GM19238 (cell line): ENCODE data around the gene C20orf202.

ENCODE experiments used
- DNase-seq: peaks from one replicate; pipeline ENCODE4 v3.0.0; 2011; ENCODE audit warnings: low spot score; ENCODE audit not compliant: insufficient read length

C20orf202 gene

GRCh38 chr20:1184638-1185315, 18.5 kb upstream of the C20orf202 start, which contains the start of gene TMEM74B:
TSS of gene TMEM74B (minus strand) at chr20:1184981. CDS start at chr20:1183801, 1,180 bp downstream.
- DNase-seq = no peak

GRCh38 chr20:1185316-1185741, 17.9 kb upstream of the C20orf202 start:
- DNase-seq = no peak

GRCh38 chr20:1185790-1186334, 17.4 kb upstream of the C20orf202 start:
- DNase-seq = peak; percentile 59

GRCh38 chr20:1186367-1186991, 16.8 kb upstream of the C20orf202 start:
- no peak for DNase-seq

GRCh38 chr20:1187605-1188171, 15.6 kb upstream of the C20orf202 start:
- no peak for DNase-seq

- DNase-seq = no peak
Measured at GRCh38 chr20:1188347-1188746, 14.9 kb upstream of the C20orf202 start.

- no peak for DNase-seq
Measured at GRCh38 chr20:1189827-1190226, 13.4 kb upstream of the C20orf202 start.

GRCh38 chr20:1190847-1191246, 12.4 kb upstream of the C20orf202 start:
- DNase-seq = no peak

- DNase-seq = no peak
Measured at GRCh38 chr20:1191299-1191698, 12.0 kb upstream of the C20orf202 start.

GRCh38 chr20:1195226-1195625, 8.0 kb upstream of the C20orf202 start:
- DNase-seq = no peak

- DNase-seq = no peak
Measured at GRCh38 chr20:1196634-1197033, 6.6 kb upstream of the C20orf202 start.

- DNase-seq = no peak
Measured at GRCh38 chr20:1197801-1198200, 5.5 kb upstream of the C20orf202 start.

GRCh38 chr20:1198751-1199150, 4.5 kb upstream of the C20orf202 start:
- DNase-seq = no peak

GRCh38 chr20:1199212-1199873, 3.9 kb upstream of the C20orf202 start:
- no peak for DNase-seq

- no peak for DNase-seq
Measured at GRCh38 chr20:1199964-1200363, 3.3 kb upstream of the C20orf202 start.

GRCh38 chr20:1203630-1204029, 376 bp downstream of the C20orf202 start:
- no peak for DNase-seq

- DNase-seq = no peak
Measured at GRCh38 chr20:1204113-1204512, 859 bp downstream of the C20orf202 start.

- DNase-seq = no peak
Measured at GRCh38 chr20:1204576-1204975, 1.3 kb downstream of the C20orf202 start.

- no peak for DNase-seq
Measured at GRCh38 chr20:1205802-1206201, 2.5 kb downstream of the C20orf202 start.

GRCh38 chr20:1206366-1207148, 3.3 kb downstream of the C20orf202 start:
- no peak for DNase-seq

- DNase-seq = no peak
Measured at GRCh38 chr20:1207293-1207878, 4.1 kb downstream of the C20orf202 start.
